CD4-positive, alpha-beta memory T cell (primary cell): ENCODE data around the gene ZNF664. TPM values are rescaled to one million over a fixed set of nuclear protein-coding genes. Genes with fewer than 3 reads are reported as not detected.

Experiments used
- CTCF ChIA-PET: fragments of 350-600 bp; sonication (Branson Sonifier 250); formaldehyde crosslinking; loops from one replicate; lab custom pipeline; 2021; ENCODE audit warnings: inconsistent platforms; ENCODE audit not compliant: partially characterized antibody; lab: Charles Lee
- POLR2A ChIA-PET: fragments of 350-600 bp; sonication (Branson Sonifier 250); formaldehyde crosslinking; loops from one replicate; lab custom pipeline; 2021; ENCODE audit not compliant: partially characterized antibody; lab: Charles Lee
- DNase-seq, 5 donors: peaks; one replicate each; pipeline versions ENCODE4 v3.0.0 to v3.0.0-alpha.2; 2020 to 2022; ENCODE audit warnings: mixed read lengths in 1 of 5
- H3K27ac ChIP-seq: one replicate; pipeline ENCODE4 v1.7.0; 2013; ENCODE audit warnings: low read depth, low read length
- H3K27me3 ChIP-seq: 2 replicates; pipeline ENCODE4 v1.7.0; 2013; ENCODE audit warnings: mild to moderate bottlenecking, low read length, moderate library complexity; ENCODE audit not compliant: insufficient read depth
- H3K36me3 ChIP-seq: 2 replicates; pipeline ENCODE4 v1.7.0; 2013; ENCODE audit warnings: mild to moderate bottlenecking, low read length, moderate library complexity; ENCODE audit not compliant: insufficient read depth
- H3K4me1 ChIP-seq: 2 replicates; pipeline ENCODE4 v1.7.0; 2013; ENCODE audit warnings: mild to moderate bottlenecking, low read length, moderate library complexity; ENCODE audit not compliant: insufficient read depth
- H3K4me3 ChIP-seq, 2 donors: one replicate each; pipeline ENCODE4 v1.7.0; 2013; ENCODE audit warnings: low read length in 2 of 2, mild to moderate bottlenecking in 1 of 2
- H3K9me3 ChIP-seq, 2 donors: one replicate each; pipeline ENCODE4 v1.7.0; 2013; ENCODE audit warnings: low read length in 2 of 2, control low read depth in 1 of 2; ENCODE audit not compliant: control insufficient read depth in 1 of 2
- H3K27ac Mint-ChIP-seq, 7 donors: one replicate each; pipeline ENCODE4 v1.8.0; 2020 to 2021; ENCODE audit warnings: mixed read lengths in 7 of 7, mild to moderate bottlenecking in 6 of 7, inconsistent platforms in 3 of 7, moderate library complexity in 3 of 7
- H3K27me3 Mint-ChIP-seq, 2 donors: one replicate each; pipeline ENCODE4 v1.8.0; 2020 to 2021; ENCODE audit warnings: mixed read lengths in 2 of 2
- H3K36me3 Mint-ChIP-seq, 2 donors: one replicate each; pipeline ENCODE4 v1.8.0; 2020 to 2021; ENCODE audit warnings: mixed read lengths in 2 of 2, inconsistent platforms in 1 of 2, mild to moderate bottlenecking in 1 of 2
- H3K4me1 Mint-ChIP-seq, 4 donors: one replicate each; pipeline ENCODE4 v1.8.0; 2020 to 2021; ENCODE audit warnings: mixed read lengths in 4 of 4, mild to moderate bottlenecking in 1 of 4
- H3K4me3 Mint-ChIP-seq, 8 donors: one replicate each; pipeline ENCODE4 v1.8.0; 2020 to 2021; ENCODE audit warnings: mixed read lengths in 8 of 8, mild to moderate bottlenecking in 7 of 8, moderate library complexity in 6 of 8, inconsistent platforms in 3 of 8
- H3K9me3 Mint-ChIP-seq, 8 donors: one replicate each; pipeline ENCODE4 v1.8.0; 2020 to 2021; ENCODE audit warnings: mixed read lengths in 8 of 8, mild to moderate bottlenecking in 5 of 8, inconsistent platforms in 3 of 8, moderate library complexity in 1 of 8
- intact Hi-C: fragments of 100-400 bp; cut with micrococcal nuclease; formaldehyde crosslinking; loops from one replicate; pipeline ENCODE4 v1.15.1; 2023
- polyA plus RNA-seq, 2 donors: library from polyadenylated mRNA; unstranded; fragments of 300-500 nt; fragmentation: Illumina TruSeq; gene quantifications; one replicate each; pipeline ENCODE4 v1.2.3, GENCODE V29; 2021
- total RNA-seq, 2 experiments: library from RNA; stranded (reverse); gene quantifications; one replicate each; pipeline ENCODE4 v1.2.3, GENCODE V29; 2021

Gene ZNF664
- total RNA-seq (10 to 100 TPM; 54.0 to 57.9 TPM), polyA plus RNA-seq (10 to 100 TPM in 1 of 2 donors, 1 to 10 TPM in 1; 5.7 to 11.2 TPM)

- intact Hi-C loops: loop anchor here (2.0 to 5.0 kb wide), 3 partner anchors 34 to 740 kb away; partner anchors contain the start of genes MPHOSPH9, MTRFR and NCOR2
- H3K27me3 ChIP-seq: no peaks in the 10 kb centered on the region
- Mint-ChIP-seq H3K36me3 (peaks cover 8 to 21% of the 10 kb centered on the region in 2 donors), H3K27ac (peak within 1 kb of the TSS; percentile 91 to 99 (median 95)), H3K4me1 (peaks cover 26 to 48% (median 31%) of the 10 kb centered on the region in 4 donors), H3K27me3 (no peaks in the 10 kb centered on the region), H3K9me3 (no peaks in the 10 kb centered on the region), H3K4me3 (peak within 1 kb of the TSS; percentile 91 to 98 (median 94))
- ChIA-PET CTCF (interaction anchor here (0.6 to 1.9 kb wide), 2 partner anchors 67 to 587 kb away, joined by 4 to 6 read pairs; no protein-coding TSS in a partner anchor), POLR2A (interaction anchor here (0.6 to 2.4 kb wide), 7 partner anchors 20 to 595 kb away, joined by 3 to 11 read pairs (median 4); partner anchors contain the start of genes ATP6V0A2 and NCOR2)
- no peaks in the 10 kb centered on the region for H3K36me3 ChIP-seq
- H3K27ac ChIP-seq: peak within 1 kb of the TSS; percentile 44
- H3K4me3 ChIP-seq: peak within 1 kb of the TSS; percentile 2 to 54
- no peaks in the 10 kb centered on the region for H3K9me3 ChIP-seq
- peaks cover 21% of the 10 kb centered on the region for H3K4me1 ChIP-seq
- DNase-seq: peak; percentile 91 to 96 (median 94)
These were observed at the start of gene ZNF664, which contains the start of gene CCDC92 for GRCh38 chr12:123972457-123973401. Gene ZNF664, plus strand, starts transcription at chr12:123973215. Its CDS starts 38,930 bp downstream, at chr12:124012145. Gene CCDC92, minus strand, starts transcription at chr12:123972831. Its CDS starts 28,526 bp downstream, at chr12:123944305.

DNA sequence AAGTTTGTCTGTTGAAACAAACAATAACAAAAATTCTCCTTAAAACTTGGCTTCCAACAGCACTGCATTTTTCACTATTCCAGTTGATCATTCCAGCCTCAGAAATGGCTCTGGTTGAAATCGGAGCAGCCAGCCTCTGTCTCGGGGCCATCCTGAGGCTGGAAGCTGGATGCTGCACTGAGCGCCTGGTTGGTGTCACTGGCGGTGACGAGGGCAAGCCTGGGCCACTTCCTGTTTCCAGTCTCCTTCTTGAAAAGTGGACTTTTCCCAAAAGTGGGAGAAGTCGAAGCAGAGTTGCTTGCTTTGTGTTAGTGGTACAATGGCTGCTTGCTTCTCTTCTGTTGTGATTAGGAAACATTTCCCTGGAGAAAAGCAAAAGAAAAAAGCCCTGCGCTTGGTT lies 49.1 kb upstream of the ZNF664 start:
- Histone ChIP-seq H3K36me3 (no peaks in the 10 kb centered on the region), H3K4me3 (no peak overlapping the region), H3K27me3 (no peaks in the 10 kb centered on the region), H3K9me3 (no peaks in the 10 kb centered on the region), H3K4me1 (peaks cover 3% of the 10 kb centered on the region), H3K27ac (no peak overlapping the region)
- Mint-ChIP-seq H3K27me3 (peaks cover 3 to 6% of the 10 kb centered on the region in 2 donors), H3K9me3 (no peaks in the 10 kb centered on the region), H3K36me3 (no peaks in the 10 kb centered on the region), H3K27ac (no peak overlapping the region), H3K4me1 (peaks cover 6 to 11% (median 9%) of the 10 kb centered on the region in 4 donors), H3K4me3 (no peak overlapping the region)
- POLR2A ChIA-PET: no interaction called here
- DNase-seq: no peak
- CTCF ChIA-PET: interaction anchor here (1.5 kb wide), 1 partner anchor 18 kb away, joined by 6 read pairs; no protein-coding TSS in a partner anchor
- intact Hi-C loops: no loop called here

GRCh38 chr12:123924539-123924938 lies 48.5 kb upstream of the ZNF664 start:
- H3K4me1 ChIP-seq: peaks cover 3% of the 10 kb centered on the region
- CTCF ChIA-PET: no interaction called here
- Mint-ChIP-seq H3K36me3 (no peaks in the 10 kb centered on the region), H3K9me3 (no peaks in the 10 kb centered on the region), H3K27ac (peak overlapping the region in 1 of 7 donors; percentile 42), H3K27me3 (peaks cover 3 to 4% of the 10 kb centered on the region in 2 donors), H3K4me1 (peaks cover 6 to 11% (median 9%) of the 10 kb centered on the region in 4 donors), H3K4me3 (no peak overlapping the region)
- H3K36me3 ChIP-seq: no peaks in the 10 kb centered on the region
- no peak overlapping the region for H3K4me3 ChIP-seq
- POLR2A ChIA-PET: no interaction called here
- no peak overlapping the region for H3K27ac ChIP-seq
- H3K9me3 ChIP-seq: no peaks in the 10 kb centered on the region
- intact Hi-C loops: no loop called here
- no peaks in the 10 kb centered on the region for H3K27me3 ChIP-seq
- no peak for DNase-seq

DNA sequence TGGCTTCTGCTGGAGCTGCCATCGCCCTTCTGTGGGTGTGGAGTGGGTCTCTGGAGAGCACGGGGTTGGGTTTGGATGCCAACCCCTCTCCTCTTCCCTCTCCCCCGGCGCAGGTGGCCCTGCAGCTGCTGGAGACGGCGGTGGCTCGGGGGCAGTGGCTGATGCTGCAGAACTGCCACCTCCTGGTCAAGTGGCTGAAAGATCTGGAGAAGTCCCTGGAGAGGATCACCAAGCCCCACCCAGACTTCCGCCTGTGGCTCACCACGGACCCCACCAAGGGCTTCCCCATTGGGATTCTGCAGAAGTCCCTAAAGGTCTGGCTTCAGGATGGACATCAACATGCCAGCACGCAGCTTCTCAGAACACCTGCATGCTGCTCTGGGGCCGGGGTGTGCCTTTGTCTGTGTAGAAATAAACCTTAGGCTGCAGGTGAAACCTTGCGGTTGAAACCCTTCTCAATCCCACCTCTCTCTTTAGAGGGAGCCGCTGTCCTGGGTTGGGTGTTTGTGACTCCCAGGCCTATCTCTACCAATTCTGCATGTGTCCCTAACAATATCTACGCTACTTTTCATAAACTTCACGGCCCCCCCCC lies 44.6 kb upstream of the ZNF664 start:
- Mint-ChIP-seq H3K9me3 (no peaks in the 10 kb centered on the region), H3K4me1 (peaks cover 13 to 21% (median 15%) of the 10 kb centered on the region in 4 donors), H3K36me3 (no peaks in the 10 kb centered on the region), H3K4me3 (no peak overlapping the region), H3K27ac (no peak overlapping the region), H3K27me3 (peaks cover 2 to 4% of the 10 kb centered on the region in 2 donors)
- H3K4me1 ChIP-seq: peaks cover 17% of the 10 kb centered on the region
- no peaks in the 10 kb centered on the region for H3K27me3 ChIP-seq
- ChIA-PET POLR2A (no interaction called here), CTCF (interaction anchor here (0.9 kb wide), 1 partner anchor 23 kb away, joined by 5 read pairs; no protein-coding TSS in a partner anchor)
- no peak overlapping the region for H3K27ac ChIP-seq
- H3K4me3 ChIP-seq: no peak overlapping the region
- H3K36me3 ChIP-seq: no peaks in the 10 kb centered on the region
- H3K9me3 ChIP-seq: no peaks in the 10 kb centered on the region
- DNase-seq: no peak
- intact Hi-C loops: no loop called here

- Mint-ChIP-seq H3K9me3 (no peaks in the 10 kb centered on the region), H3K27ac (no peak overlapping the region), H3K27me3 (peaks cover 2 to 4% of the 10 kb centered on the region in 2 donors), H3K4me3 (no peak overlapping the region), H3K4me1 (peaks cover 13 to 22% (median 15%) of the 10 kb centered on the region in 4 donors), H3K36me3 (no peaks in the 10 kb centered on the region)
- intact Hi-C loops: no loop called here
- Histone ChIP-seq H3K4me1 (peaks cover 17% of the 10 kb centered on the region), H3K27me3 (no peaks in the 10 kb centered on the region), H3K36me3 (no peaks in the 10 kb centered on the region), H3K4me3 (no peak overlapping the region), H3K27ac (no peak overlapping the region), H3K9me3 (no peaks in the 10 kb centered on the region)
- ChIA-PET CTCF (interaction anchor here (1.3 kb wide), 1 partner anchor 25 kb away, joined by 4 read pairs; no protein-coding TSS in a partner anchor), POLR2A (no interaction called here)
- no peak for DNase-seq
These were observed 44.1 kb upstream of the ZNF664 start for GRCh38 chr12:123928897-123929296.

- peaks cover 13 to 22% (median 15%) of the 10 kb centered on the region in 4 donors for H3K4me1 Mint-ChIP-seq
- peak overlapping the region in 3 of 7 donors; percentile 4 to 41 (median 18) for H3K27ac Mint-ChIP-seq
- no peak overlapping the region for H3K4me3 Mint-ChIP-seq
- H3K27me3 Mint-ChIP-seq: peaks cover 0 to 2% of the 10 kb centered on the region in 2 donors
- Histone ChIP-seq H3K36me3 (no peaks in the 10 kb centered on the region), H3K9me3 (no peaks in the 10 kb centered on the region), H3K4me3 (no peak overlapping the region), H3K27ac (no peak overlapping the region), H3K27me3 (no peaks in the 10 kb centered on the region), H3K4me1 (peaks cover 17% of the 10 kb centered on the region)
- H3K9me3 Mint-ChIP-seq: no peaks in the 10 kb centered on the region
- no peak for DNase-seq
- no peaks in the 10 kb centered on the region for H3K36me3 Mint-ChIP-seq
- intact Hi-C loops: no loop called here
- CTCF ChIA-PET: interaction anchor here (1.3 to 2.0 kb wide), 3 partner anchors 10 to 29 kb away, joined by 3 to 6 read pairs (median 4); no protein-coding TSS in a partner anchor
- POLR2A ChIA-PET: no interaction called here
These were observed 43.0 kb upstream of the ZNF664 start for GRCh38 chr12:123929946-123930583.
